Right kidney (tissue), 1 donor: ENCODE data around the gene ATP8B1.
A peak's percentile ranks its signal among the peaks of the same experiment; 100 is the strongest.

Experiments
- DNase-seq: peaks from one replicate; pipeline ENCODE4 v3.0.0-alpha.2; 2016

ATP8B1 gene

GRCh38 chr18:57792631-57793301, 10.3 kb downstream of the ATP8B1 start:
- DNase-seq = no peak

DNA sequence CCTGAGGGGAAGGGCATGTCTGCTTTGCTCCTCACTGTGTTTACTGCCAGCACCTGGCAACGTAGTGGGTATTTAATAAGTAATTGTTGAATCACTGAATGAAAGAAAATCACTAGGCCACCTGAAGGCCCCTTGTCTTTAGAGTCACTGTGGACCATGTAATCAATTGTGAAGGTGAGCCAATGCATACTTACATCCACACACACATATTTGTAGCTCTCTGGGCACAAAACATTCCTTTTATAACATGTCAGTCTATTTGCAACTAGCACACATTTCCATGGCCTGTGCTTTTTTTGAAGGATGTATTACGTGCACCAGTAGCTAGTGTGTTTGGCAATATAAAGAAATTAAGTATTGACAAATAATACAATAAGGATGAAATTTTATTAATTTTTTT, 11.2 kb downstream of the ATP8B1 start:
- DNase-seq = no peak

DNA sequence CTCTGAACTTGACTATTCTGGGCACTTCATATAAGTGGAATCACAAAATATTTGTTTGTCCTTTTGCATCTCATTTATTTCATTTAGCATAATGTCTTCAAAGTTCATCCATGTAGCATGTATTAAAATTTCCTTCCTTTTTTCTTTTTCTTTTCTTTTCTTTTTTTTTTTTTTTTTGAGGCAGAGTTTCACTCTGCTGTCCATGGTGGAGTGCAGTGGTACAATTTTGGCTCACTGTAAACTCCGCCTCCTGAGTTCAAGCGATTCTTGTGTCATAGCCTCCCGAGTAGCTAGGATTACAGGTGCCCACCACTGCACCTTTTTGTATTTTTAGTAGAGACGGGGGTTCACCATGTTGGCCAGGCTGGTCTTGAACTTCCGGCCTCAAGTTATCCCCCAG, 11.9 kb downstream of the ATP8B1 start:
- no peak for DNase-seq

DNA sequence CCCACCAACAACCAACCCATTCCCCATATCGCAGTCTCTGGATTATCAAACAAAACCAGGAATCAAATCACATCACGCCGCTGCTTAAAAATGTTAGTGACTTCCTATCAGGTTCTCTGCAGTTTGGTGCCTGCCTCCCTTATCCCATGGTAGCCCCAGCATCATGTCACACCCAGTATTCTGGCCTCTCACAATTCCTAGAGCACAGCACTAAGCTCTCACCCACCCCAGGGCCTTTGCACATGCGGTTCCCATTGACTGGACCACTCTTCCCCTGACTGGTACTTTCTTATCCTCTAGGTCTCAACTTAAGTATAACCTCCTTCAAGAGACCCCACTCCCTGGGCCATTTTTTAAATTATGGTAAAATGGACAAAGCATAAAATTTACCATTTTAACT, 12.8 kb downstream of the ATP8B1 start:
- DNase-seq = no peak

DNA sequence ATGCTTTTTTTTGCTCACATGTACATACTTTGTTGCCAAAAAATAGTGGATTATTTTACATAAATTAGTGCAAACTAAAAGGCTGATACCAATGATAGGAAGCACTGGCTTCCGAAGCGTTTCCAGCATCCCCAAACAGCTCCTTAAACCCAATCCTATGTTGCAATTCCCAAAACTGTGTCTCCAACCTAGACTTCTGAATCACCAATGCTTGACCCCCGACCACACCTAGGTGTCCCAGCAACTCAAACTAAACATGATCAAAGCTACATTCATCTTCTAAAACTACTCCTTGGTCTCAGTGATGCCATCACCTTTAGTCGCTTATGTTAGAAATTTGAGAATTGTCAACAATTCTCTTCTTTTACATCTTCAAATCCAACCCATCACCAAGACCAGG, 13.4 kb downstream of the ATP8B1 start:
- DNase-seq = no peak

- no peak for DNase-seq
Measured at GRCh38 chr18:57789090-57789489, 14.0 kb downstream of the ATP8B1 start.

GRCh38 chr18:57787068-57787685, 15.9 kb downstream of the ATP8B1 start:
- DNase-seq = no peak

DNA sequence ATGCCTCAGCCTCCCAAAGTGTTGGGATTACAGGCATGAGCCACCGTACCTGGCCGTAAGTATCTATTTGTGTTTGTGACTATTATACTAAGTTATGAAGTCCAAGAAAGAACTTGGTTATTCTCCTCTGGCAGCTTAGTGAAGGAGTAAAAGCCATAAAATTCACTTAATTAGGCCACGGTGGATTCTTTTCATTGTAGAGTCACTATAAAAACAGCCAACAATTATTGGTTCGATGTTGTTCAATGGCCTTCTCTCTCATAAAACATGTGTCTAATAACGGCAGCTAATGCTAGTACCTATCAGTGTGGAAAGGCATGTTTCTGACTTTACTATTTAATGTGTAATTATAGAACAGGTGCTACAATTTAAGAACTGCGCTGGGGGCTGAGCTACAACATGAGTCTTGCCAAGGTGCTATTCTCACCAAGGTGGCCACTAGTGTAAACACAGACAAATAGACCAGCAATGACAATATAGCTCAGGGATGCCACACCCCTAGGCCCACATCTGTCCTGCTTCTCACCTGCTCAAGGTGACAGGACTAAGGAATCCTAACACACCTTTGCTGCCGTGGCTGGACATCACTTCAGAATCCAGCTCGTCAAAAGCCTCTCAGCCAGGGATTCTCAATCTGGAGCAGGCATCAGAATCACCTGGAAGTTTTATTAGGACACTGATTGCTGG, 17.2 kb downstream of the ATP8B1 start:
- DNase-seq = no peak

DNA sequence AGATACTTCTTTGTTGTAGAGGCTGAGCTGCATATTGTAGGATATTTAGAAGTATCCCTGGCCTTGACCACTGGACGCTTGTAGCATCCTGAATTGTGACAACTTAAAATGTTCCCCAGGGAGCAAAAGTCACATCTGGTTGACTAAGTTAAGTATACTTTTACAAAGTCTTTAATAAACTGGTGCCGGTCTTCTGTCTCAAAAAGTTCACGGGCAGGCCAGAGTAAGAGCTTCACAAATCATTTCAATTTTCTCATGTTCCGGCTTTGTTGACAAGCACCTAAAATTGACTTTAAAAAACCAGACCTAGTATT, 18.4 kb downstream of the ATP8B1 start:
- DNase-seq = no peak

DNA sequence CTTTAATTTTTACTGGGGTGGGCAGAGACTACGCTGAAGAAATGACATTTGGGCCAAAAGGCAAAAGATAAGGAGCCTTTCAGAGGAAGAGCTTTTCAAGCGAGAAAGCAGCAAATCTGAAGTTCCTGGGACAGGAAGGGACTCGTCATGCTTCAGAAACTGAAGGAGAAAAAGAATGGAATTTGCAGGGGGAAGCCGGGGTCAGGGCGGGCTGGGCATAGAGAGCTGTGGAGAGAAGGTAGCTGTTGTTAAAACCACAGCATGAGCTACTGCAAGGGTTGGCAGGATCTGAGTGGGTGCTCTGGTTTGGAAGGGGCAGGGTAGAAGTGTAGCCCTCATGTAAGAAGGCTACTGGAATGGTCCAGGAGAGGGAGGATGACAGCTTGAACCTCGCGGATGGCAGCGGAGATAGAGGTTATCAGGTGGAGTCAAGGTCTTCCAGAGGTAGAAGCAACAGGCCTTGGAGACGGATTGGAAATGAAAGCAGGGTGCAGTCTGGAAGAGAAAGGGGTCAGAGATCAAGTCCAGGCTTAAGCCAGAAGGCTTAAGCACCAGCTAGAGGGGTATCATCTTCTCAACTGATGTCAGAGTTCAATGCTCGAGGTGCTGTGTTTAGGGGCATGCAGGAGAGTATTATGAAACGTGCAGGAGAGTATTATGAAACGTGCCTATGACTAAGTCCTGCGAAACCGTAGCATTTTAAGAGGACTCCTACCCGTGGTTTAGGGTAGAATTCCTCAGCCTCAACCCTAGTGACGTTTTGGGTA, 18.9 kb downstream of the ATP8B1 start:
- peak; percentile 53 for DNase-seq

DNA sequence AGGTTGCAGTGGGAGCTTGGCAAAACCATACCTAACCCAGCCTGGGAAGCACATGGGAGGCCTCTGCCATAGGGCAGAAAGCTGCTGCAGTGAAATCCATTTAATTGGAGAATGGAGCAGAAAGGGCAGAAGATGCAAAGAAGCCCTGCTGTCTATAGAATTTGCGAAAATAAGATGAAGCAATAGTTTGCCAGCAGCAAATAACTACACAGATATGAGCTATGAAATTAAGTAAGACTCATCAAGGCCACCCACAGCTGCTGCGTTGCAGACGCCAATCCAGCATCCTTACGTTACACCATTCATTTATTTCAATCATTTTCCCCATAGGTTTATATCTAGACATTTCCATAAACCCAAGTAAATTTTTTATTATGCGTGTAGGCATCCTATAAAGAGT, 21.1 kb downstream of the ATP8B1 start:
- DNase-seq = no peak

GRCh38 chr18:57780706-57781347, 22.3 kb downstream of the ATP8B1 start:
- no peak for DNase-seq

- DNase-seq = peak; percentile 33
Measured at GRCh38 chr18:57780318-57780705, 22.8 kb downstream of the ATP8B1 start.

DNA sequence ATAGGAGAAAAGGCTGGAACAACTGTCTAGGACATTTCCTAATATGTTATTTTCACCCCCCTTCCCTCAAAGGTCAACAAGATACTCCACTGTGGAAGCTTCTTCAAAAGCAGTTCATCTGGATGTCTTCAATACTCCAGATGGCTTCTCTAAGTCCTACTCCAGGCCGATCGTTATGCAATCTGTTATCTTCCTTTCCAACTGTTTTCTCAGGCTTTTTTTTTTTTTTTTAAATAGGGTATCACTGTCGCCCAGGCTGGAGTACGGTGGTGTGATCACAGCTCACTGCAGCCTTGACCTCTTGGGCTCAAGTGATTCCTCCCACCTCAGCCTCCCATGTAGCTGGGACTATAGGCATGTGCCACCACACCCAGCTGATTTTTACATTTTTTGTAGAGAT, 26.3 kb downstream of the ATP8B1 start:
- no peak for DNase-seq

DNA sequence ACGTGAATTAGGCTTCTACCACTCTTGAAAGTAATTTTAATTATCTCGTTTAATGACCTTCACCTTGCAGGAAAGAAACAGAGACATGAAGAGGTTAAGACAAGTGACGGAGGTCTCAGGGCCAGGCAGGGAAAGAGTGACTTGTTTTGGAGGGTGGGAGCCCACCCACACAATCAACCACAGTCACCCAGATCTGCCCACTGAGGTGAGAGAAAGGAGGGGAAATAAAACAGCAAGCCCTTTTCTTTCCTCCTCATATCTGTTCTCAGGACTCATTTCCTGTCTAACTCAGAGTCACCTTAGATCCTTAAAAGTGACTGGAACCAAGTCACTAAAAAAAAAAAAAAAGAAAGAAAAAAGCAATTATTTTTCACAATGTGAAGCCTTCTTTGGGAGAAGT, 26.8 kb downstream of the ATP8B1 start:
- DNase-seq = no peak

DNA sequence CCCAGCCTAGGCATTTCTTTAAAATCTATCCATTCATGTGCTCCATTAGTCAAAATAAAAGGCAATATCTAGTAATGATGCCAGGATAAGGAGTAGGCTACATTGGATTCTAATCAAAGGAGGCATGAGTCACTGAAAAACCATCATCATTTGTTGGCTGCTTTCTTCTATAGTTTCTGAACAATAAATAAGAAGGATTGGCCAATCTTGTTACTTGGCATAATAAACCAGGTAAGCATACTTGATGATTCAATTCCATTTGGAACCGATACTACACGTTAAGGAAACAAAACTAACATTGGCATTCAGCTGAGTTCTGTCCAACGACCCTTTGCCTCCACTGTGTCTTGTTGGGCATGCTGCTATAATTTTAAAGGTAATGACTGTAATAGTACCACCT, 27.2 kb downstream of the ATP8B1 start:
- DNase-seq = no peak

GRCh38 chr18:57772387-57772799, 30.7 kb downstream of the ATP8B1 start:
- DNase-seq = no peak

GRCh38 chr18:57771626-57772025, 31.5 kb downstream of the ATP8B1 start:
- no peak for DNase-seq

DNA sequence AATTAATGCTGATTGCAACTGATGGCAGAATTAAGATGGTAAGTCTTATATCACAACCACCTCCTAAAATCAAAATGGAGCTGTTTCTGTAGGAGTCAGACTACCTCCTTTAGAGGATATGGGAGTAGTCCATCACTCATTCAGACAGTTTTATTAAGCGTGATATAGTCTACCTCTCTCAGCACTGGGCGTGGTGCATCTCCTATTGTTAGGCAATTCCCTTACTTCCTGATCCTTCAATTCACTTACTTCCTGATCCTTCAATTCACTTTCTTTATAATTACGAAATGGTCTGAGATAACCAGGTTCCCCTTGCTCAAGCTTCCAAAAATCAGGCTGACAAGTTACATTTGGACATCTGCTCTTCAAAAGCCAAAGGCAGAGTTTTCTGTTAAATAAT, 31.9 kb downstream of the ATP8B1 start:
- DNase-seq = no peak

- no peak for DNase-seq
Measured at GRCh38 chr18:57768537-57769326, 34.4 kb downstream of the ATP8B1 start.

DNA sequence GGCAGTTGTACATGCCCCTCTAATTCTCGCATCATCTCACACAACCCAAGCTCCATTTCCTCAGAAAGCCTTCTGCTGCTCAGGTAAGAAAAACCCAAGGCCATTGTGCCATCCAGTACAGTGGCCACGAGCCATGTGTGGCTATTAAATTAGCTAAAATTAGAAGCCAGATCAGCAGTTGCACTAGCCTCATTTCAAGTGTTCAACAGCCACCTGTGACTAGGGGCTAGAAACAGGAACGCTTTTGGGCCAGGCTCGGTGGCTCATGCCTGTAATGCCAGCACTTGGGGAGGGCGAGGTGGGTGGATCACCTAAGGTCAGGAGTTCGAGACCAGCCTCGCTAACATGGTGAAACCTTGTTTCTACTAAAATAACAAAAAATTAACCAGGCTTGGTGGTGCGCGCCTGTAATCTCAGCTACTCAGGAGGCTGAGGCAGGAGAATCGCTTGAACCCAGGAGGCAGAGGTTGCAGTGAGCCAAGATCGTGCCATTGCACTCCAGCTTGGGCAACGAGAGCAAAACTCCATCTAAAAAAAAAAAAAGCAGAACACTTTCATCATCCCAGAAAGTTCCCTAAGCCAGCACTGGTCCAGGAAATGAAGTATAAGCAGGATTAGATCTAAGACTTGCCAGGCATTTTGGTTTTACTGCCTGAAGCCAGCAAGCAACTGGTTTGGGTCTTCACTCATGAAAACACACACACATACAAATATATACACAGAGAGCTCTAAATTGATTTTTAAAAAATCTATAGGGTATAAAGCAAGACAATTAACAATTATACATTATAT, 35.7 kb downstream of the ATP8B1 start:
- no peak for DNase-seq
